Measurements from ENCODE around the gene GPATCH1. TPM values are rescaled to one million over a fixed set of nuclear protein-coding genes. Genes with fewer than 3 reads are reported as not detected.
"Not testable (repeated sequence)": the region's sequence is repeated elsewhere in the genome, so short reads cannot be mapped to it uniquely, and the experiment has no call there.

The GPATCH1 gene
- 13.4 and 15.6 TPM in 2 replicates for total RNA-seq
- long read RNA-seq, transcript GPATCH1-201 (20 exons, 3,492 nt): major isoform, 19 of 124 reads
- long read RNA-seq, partial matches to known transcripts: 91 of 124 reads
- long read RNA-seq, other reads (novel, unspliced or antisense): 14 of 124 reads

- DNase-seq (ENCODE audit: low spot score, unreplicated experiment): peak; percentile 84
- Mint-ChIP-seq H3K36me3 (ENCODE audit: insufficient read depth) (no peaks in the 10 kb centered on the region), H3K27me3 (no peaks in the 10 kb centered on the region), H3K4me1 (ENCODE audit: low read depth) (peaks cover 19% of the 10 kb centered on the region), H3K27ac (peak within 1 kb of the TSS; percentile 94), H3K4me3 (ENCODE audit: low read depth) (peak within 1 kb of the TSS; percentile 95), H3K9me3 (ENCODE audit: low read depth) (no peaks in the 10 kb centered on the region)
- no peak for TF ChIP-seq CTCF (IDR thresholded peaks at IDR 0.05; ENCODE audit: unreplicated experiment)
These were observed at the start of gene GPATCH1 for GRCh38 chr19:33080761-33081681. GPATCH1 (plus strand) TSS chr19:33081181; CDS start chr19:33081194, 13 bp downstream.

GRCh38 chr19:33032218-33032781 lies 48.7 kb upstream of the GPATCH1 start:
- Mint-ChIP-seq H3K9me3 (ENCODE audit: low read depth) (peaks cover 4% of the 10 kb centered on the region), H3K36me3 (ENCODE audit: insufficient read depth) (peaks cover 29% of the 10 kb centered on the region), H3K4me1 (ENCODE audit: low read depth) (peaks cover 2% of the 10 kb centered on the region), H3K27me3 (no peaks in the 10 kb centered on the region), H3K4me3 (ENCODE audit: low read depth) (no peak overlapping the region), H3K27ac (peak overlapping the region; percentile 29)
- DNase-seq (ENCODE audit: low spot score, unreplicated experiment): no peak
- TF ChIP-seq CTCF (IDR thresholded peaks at IDR 0.05; ENCODE audit: unreplicated experiment): no peak

GRCh38 chr19:33035461-33035860 lies 45.5 kb upstream of the GPATCH1 start:
- Mint-ChIP-seq H3K4me3 (ENCODE audit: low read depth) (no peak overlapping the region), H3K27ac (no peak overlapping the region), H3K36me3 (ENCODE audit: insufficient read depth) (peaks cover 21% of the 10 kb centered on the region), H3K27me3 (no peaks in the 10 kb centered on the region), H3K9me3 (ENCODE audit: low read depth) (no peaks in the 10 kb centered on the region), H3K4me1 (ENCODE audit: low read depth) (peaks cover 13% of the 10 kb centered on the region)
- no peak for TF ChIP-seq CTCF (IDR thresholded peaks at IDR 0.05; ENCODE audit: unreplicated experiment)
- no peak for DNase-seq (ENCODE audit: low spot score, unreplicated experiment)

- DNase-seq (ENCODE audit: low spot score, unreplicated experiment); H3K27me3 Mint-ChIP-seq; H3K4me3 Mint-ChIP-seq (ENCODE audit: low read depth); H3K9me3 Mint-ChIP-seq (ENCODE audit: low read depth): not testable (repeated sequence)
- Mint-ChIP-seq H3K4me1 (ENCODE audit: low read depth) (peaks cover 21% of the 10 kb centered on the region), H3K27ac (peak overlapping the region; percentile 87), H3K36me3 (ENCODE audit: insufficient read depth) (peaks cover 22% of the 10 kb centered on the region)
These were observed 44.4 kb upstream of the GPATCH1 start for GRCh38 chr19:33036370-33037167.

- DNase-seq (ENCODE audit: low spot score, unreplicated experiment); H3K27me3 Mint-ChIP-seq; H3K9me3 Mint-ChIP-seq (ENCODE audit: low read depth); H3K4me3 Mint-ChIP-seq (ENCODE audit: low read depth): not testable (repeated sequence)
- Mint-ChIP-seq H3K27ac (peak overlapping the region; percentile 87), H3K4me1 (ENCODE audit: low read depth) (peaks cover 25% of the 10 kb centered on the region), H3K36me3 (ENCODE audit: insufficient read depth) (peaks cover 23% of the 10 kb centered on the region)
These were observed 43.6 kb upstream of the GPATCH1 start for GRCh38 chr19:33037168-33038025.

Measured in progenitor cell of endocrine pancreas (in vitro differentiated cells).